Right lobe of liver (tissue), 6 donors: Measurements from ENCODE around the gene TEX22. TPM values are rescaled to one million over a fixed set of nuclear protein-coding genes. Genes with fewer than 3 reads are reported as not detected.
A peak's percentile ranks its signal among the peaks of the same experiment; 100 is the strongest.

Experiments
- ATAC-seq, 4 donors: fragments of 200-7000 bp; cut with Tn5 transposase; one replicate each; pipeline ENCODE4 v1.9.1; 2020; ENCODE audit warnings: mild to moderate bottlenecking in 4 of 4, moderate library complexity in 4 of 4
- DNase-seq, 3 donors: peaks; one replicate each; pipeline ENCODE4 v3.0.0-alpha.2; 2020
- H3K27ac ChIP-seq, 3 donors: fragments of 200-600 bp; one replicate each; pipeline ENCODE4 v1.8.0; 2022
- H3K27me3 ChIP-seq, 2 donors: fragments of 200-600 bp; one replicate each; pipeline ENCODE4 v1.8.0; 2022
- H3K36me3 ChIP-seq, 4 donors: fragments of 200-600 bp; sonication (generic) in 1 of 4; one replicate each; pipeline versions ENCODE4 v1.5.1 to v1.8.0; 2017 to 2022; ENCODE audit warnings: control low read depth in 1 of 4
- H3K4me1 ChIP-seq, 4 donors: fragments of 200-600 bp; sonication (generic) in 1 of 4; one replicate each; pipeline versions ENCODE4 v1.5.1 to v1.8.0; 2017 to 2022; ENCODE audit warnings: control low read depth in 1 of 4
- H3K4me3 ChIP-seq, 3 donors: fragments of 200-600 bp; one replicate each; pipeline ENCODE4 v1.8.0; 2022
- H3K9me3 ChIP-seq, 4 donors: fragments of 200-600 bp; sonication (generic) in 1 of 4; one replicate each; pipeline versions ENCODE4 v1.5.1 to v1.8.0; 2017 to 2022; ENCODE audit warnings: control low read depth in 1 of 4
- CTCF ChIP-seq, 4 donors: fragments of 200-600 bp in 3 of 4; fragments of 450-650 bp in 1 of 4; IDR thresholded peaks; one replicate each; pipeline versions ENCODE4 v1.5.1 to v1.8.0; 2016 to 2022; ENCODE audit warnings: antibody characterized with exemption in 4 of 4, mild to moderate bottlenecking in 2 of 4
- POLR2A ChIP-seq: fragments of 450-650 bp; IDR thresholded peaks from one replicate; pipeline ENCODE4 v1.6.1; 2017; ENCODE audit warnings: antibody characterized with exemption, mild to moderate bottlenecking
- WGBS: methylation state at CpG from one replicate; pipeline ENCODE4 v1.1.6; 2018; ENCODE audit warnings: low coverage, low lambda C conversion rate; ENCODE audit not compliant: insufficient coverage; ENCODE audit errors: missing lambda C conversion rate; 5-methylcytosine and 5-hydroxymethylcytosine counted together
- intact Hi-C, 2 donors: fragments of 100-400 bp; cut with DNase I; formaldehyde crosslinking; loops; one replicate each; pipeline versions ENCODE4 v1.11.2 to v1.14.1; 2022
- total RNA-seq, 6 experiments: library from RNA; depleted of rRNA in 2 of 6; stranded (reverse); fragments of >200 nt in 2 of 6; fragmentation: NEBNext Ultra II Directional in 3 of 6; extraction: Animal tissue kit (Norgen Biotek cat#: 25700) in 3 of 6; gene quantifications; one replicate each; pipeline versions ENCODE4 v1.1.0 to v1.2.4, GENCODE V29; 2016 to 2023
- donor health status: DM: no; HTN: yes; CAD: no.
- donor health status: DM: no; HTN: no; CAD: no.
- donor health status: DM: no; HTN: no; CAD: no.
- donor health status: DM: no; HTN: yes; CAD: no.
- donor health status: DM: no; HTN: yes; CAD: no.

Gene TEX22
- total RNA-seq, 6 experiments from 2014 or later = 0.07 to 0.44 (median 0.35) TPM; not detected in 3

GRCh38 chr14:105446971-105447370 is 48.6 kb downstream of the TEX22 start:
- intact Hi-C loops = no loop called here
- Histone ChIP-seq H3K4me3 (no peak overlapping the region), H3K9me3 (no peaks in the 10 kb centered on the region), H3K27me3 (no peaks in the 10 kb centered on the region), H3K4me1 (no peaks in the 10 kb centered on the region), H3K27ac (no peak overlapping the region), H3K36me3 (peaks cover 0 to 6% (median 0%) of the 10 kb centered on the region in 4 donors)
- TF ChIP-seq POLR2A = no peak
- no peak for TF ChIP-seq CTCF (IDR thresholded peaks at IDR 0.05)
- DNase-seq (peak in 1 of 3 donors; percentile 50), ATAC-seq (no peak)
- no CpG with 5 or more reads among the region's 14 CpGs for WGBS

- peaks cover 0 to 10% (median 0%) of the 10 kb centered on the region in 4 donors for H3K36me3 ChIP-seq
- no peaks in the 10 kb centered on the region for H3K9me3 ChIP-seq
- no peaks in the 10 kb centered on the region for H3K4me1 ChIP-seq
- no peak for TF ChIP-seq CTCF (IDR thresholded peaks at IDR 0.05)
- no peak for TF ChIP-seq POLR2A
- H3K27me3 ChIP-seq = no peaks in the 10 kb centered on the region
- intact Hi-C loops = no loop called here
- no peak overlapping the region for H3K27ac ChIP-seq
- no peak overlapping the region for H3K4me3 ChIP-seq
- WGBS = 79% methylated on average over 4 of the region's 31 CpGs
- peak in 1 of 4 donors; percentile 6 for ATAC-seq
- peak in 1 of 3 donors; percentile 52 for DNase-seq
Measured at GRCh38 chr14:105447651-105448640, 49.6 kb downstream of the TEX22 start.

GRCh38 chr14:105448706-105449111 is 50.4 kb downstream of the TEX22 start:
- no CpG with 5 or more reads among the region's 16 CpGs for WGBS
- no peaks in the 10 kb centered on the region for H3K4me1 ChIP-seq
- H3K4me3 ChIP-seq = no peak overlapping the region
- H3K36me3 ChIP-seq = peaks cover 0 to 10% (median 0%) of the 10 kb centered on the region in 4 donors
- H3K27ac ChIP-seq = no peak overlapping the region
- ATAC-seq = peak; percentile 83 to 93 (median 90)
- H3K9me3 ChIP-seq = no peaks in the 10 kb centered on the region
- intact Hi-C loops = no loop called here
- no peaks in the 10 kb centered on the region for H3K27me3 ChIP-seq
- peak; percentile 67 to 76 (median 70) for DNase-seq
- TF ChIP-seq POLR2A (no peak), CTCF (IDR thresholded peaks at IDR 0.05) (peak; percentile 79 to 91 (median 83))

- ATAC-seq (no peak), DNase-seq (peak in 1 of 3 donors; percentile 56)
- TF ChIP-seq POLR2A (no peak), CTCF (IDR thresholded peaks at IDR 0.05) (no peak)
- 87% methylated on average over 6 of the region's 47 CpGs for WGBS
- Histone ChIP-seq H3K9me3 (no peaks in the 10 kb centered on the region), H3K27ac (no peak overlapping the region), H3K4me1 (no peaks in the 10 kb centered on the region), H3K27me3 (no peaks in the 10 kb centered on the region), H3K4me3 (no peak overlapping the region), H3K36me3 (peaks cover 0 to 14% (median 0%) of the 10 kb centered on the region in 4 donors)
- intact Hi-C loops = no loop called here
Measured at GRCh38 chr14:105449276-105450122, 51.2 kb downstream of the TEX22 start.
